OCI-LY3 (cell line): ENCODE data around the gene RABAC1.

ENCODE experiments used
- EZH2phosphoT487 ChIP-seq: fragments of 200-600 bp; shearing (Covaris generic); IDR thresholded peaks from 2 replicates; pipeline ENCODE4 v1.6.1; 2018; ENCODE audit warnings: antibody characterized with exemption, mixed run types, low read depth
- TF ChIP-seq, protein P1 (sequence below): fragments of 200-600, 300-600 bp; sonication (generic); IDR thresholded peaks from 2 replicates; pipeline ENCODE4 v1.5.1; 2014; ENCODE audit warnings: antibody characterized with exemption, low read length, low read depth

DNA sequence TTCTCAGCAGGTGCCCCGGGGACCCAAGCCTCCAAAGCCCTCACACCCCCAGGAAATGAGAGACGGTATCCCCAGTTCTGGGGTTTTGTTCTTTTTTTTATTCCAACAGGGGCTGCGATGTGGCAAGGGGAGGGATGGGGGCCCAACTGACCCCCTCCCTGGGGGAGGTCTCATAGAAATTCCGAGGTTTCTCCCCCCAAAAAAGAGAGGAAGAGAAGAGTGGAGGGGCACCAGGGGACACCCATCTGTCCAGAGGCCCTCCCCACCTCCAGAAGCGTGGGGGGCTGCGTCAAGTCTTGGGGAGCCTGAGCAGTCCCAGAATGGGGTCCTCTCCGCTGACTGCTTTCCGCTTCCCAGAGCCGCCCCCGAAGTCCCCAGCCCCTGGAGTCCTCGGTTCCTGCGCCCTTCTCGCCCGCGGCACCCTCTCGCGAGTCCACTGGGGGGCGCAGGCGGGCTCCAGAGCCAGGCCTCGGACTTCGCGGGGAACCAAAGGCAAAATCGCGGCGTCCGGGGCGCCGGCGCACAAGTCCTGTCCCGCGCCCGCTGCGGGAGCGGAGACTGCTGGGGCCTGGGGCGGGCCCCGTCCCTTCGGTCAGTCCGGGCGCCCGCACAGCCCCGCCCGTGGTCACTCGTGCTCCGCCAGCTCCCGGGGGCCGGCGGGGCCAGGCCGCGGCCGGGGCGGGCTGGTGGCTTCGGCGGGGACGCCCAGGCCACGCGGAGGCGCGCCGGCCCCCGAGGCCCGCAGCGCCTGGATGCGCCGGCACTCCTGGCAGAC is 39.3 kb upstream of the RABAC1 start:
- TF ChIP-seq, protein P1, sequence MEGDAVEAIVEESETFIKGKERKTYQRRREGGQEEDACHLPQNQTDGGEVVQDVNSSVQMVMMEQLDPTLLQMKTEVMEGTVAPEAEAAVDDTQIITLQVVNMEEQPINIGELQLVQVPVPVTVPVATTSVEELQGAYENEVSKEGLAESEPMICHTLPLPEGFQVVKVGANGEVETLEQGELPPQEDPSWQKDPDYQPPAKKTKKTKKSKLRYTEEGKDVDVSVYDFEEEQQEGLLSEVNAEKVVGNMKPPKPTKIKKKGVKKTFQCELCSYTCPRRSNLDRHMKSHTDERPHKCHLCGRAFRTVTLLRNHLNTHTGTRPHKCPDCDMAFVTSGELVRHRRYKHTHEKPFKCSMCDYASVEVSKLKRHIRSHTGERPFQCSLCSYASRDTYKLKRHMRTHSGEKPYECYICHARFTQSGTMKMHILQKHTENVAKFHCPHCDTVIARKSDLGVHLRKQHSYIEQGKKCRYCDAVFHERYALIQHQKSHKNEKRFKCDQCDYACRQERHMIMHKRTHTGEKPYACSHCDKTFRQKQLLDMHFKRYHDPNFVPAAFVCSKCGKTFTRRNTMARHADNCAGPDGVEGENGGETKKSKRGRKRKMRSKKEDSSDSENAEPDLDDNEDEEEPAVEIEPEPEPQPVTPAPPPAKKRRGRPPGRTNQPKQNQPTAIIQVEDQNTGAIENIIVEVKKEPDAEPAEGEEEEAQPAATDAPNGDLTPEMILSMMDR: peak; percentile 14
- no peak for TF ChIP-seq EZH2phosphoT487
